NCI-H345 (cell line): Measurements from ENCODE around the gene USP5.
A peak's percentile ranks its signal among the peaks of the same experiment; 100 is the strongest.

Source experiments
- DNase-seq: peaks from one replicate; lab custom pipeline; 2025; lab: John Stamatoyannopoulos, UW

Gene USP5

GRCh38 chr12:6851921-6852650 lies at the start of gene USP5:
Gene USP5, plus strand, starts transcription at chr12:6852150. Its CDS starts 30 bp downstream, at chr12:6852180.
- peak; percentile 100 for DNase-seq

GRCh38 chr12:6807170-6807569 lies 44.8 kb upstream of the USP5 start:
- DNase-seq = no peak

GRCh38 chr12:6809056-6809455 lies 42.9 kb upstream of the USP5 start:
- no peak for DNase-seq

- no peak for DNase-seq
Measured at GRCh38 chr12:6810758-6811157, 41.2 kb upstream of the USP5 start.

GRCh38 chr12:6813363-6813762 lies 38.6 kb upstream of the USP5 start:
- DNase-seq = no peak

GRCh38 chr12:6816598-6816997 lies 35.4 kb upstream of the USP5 start:
- no peak for DNase-seq

GRCh38 chr12:6817098-6817497 lies 34.9 kb upstream of the USP5 start:
- no peak for DNase-seq

GRCh38 chr12:6817662-6818157 lies 34.2 kb upstream of the USP5 start:
- no peak for DNase-seq

GRCh38 chr12:6818222-6818621 lies 33.7 kb upstream of the USP5 start:
- DNase-seq = no peak

GRCh38 chr12:6818645-6819044 lies 33.3 kb upstream of the USP5 start:
- DNase-seq = no peak

GRCh38 chr12:6819106-6820030 lies 32.6 kb upstream of the USP5 start:
- DNase-seq = no peak

GRCh38 chr12:6820166-6820565 lies 31.8 kb upstream of the USP5 start:
- DNase-seq = no peak

GRCh38 chr12:6821591-6822425 lies 30.1 kb upstream of the USP5 start, which contains the start of gene GPR162:
Gene GPR162, plus strand, starts transcription at chr12:6821821. Its CDS starts 2,078 bp downstream, at chr12:6823899.
- DNase-seq = peak; percentile 69

GRCh38 chr12:6822426-6823135 lies 29.4 kb upstream of the USP5 start:
- no peak for DNase-seq

- DNase-seq = no peak
Measured at GRCh38 chr12:6823182-6824084, 28.5 kb upstream of the USP5 start.

GRCh38 chr12:6824085-6824775 lies 27.7 kb upstream of the USP5 start:
- DNase-seq = no peak

- no peak for DNase-seq
Measured at GRCh38 chr12:6824901-6825381, 27.0 kb upstream of the USP5 start.

- peak; percentile 75 for DNase-seq
Measured at GRCh38 chr12:6825398-6826124, 26.4 kb upstream of the USP5 start.
